ENCODE measurements around the gene DYRK1B.
"Not testable (repeated sequence)": the region's sequence is repeated elsewhere in the genome, so short reads cannot be mapped to it uniquely, and the experiment has no call there.

The DYRK1B gene

GRCh38 chr19:39833464-39834286 lies at the start of gene DYRK1B:
Gene DYRK1B (minus strand): TSS chr19:39834162. CDS start chr19:39831867, 2,295 bp downstream.
- DNase-seq (ENCODE audit: low read depth in 1 of 2, low spot score in 1 of 2): peak; percentile 91 to 95

GRCh38 chr19:39882645-39883044 lies 48.7 kb upstream of the DYRK1B start:
- not testable (repeated sequence) for DNase-seq (ENCODE audit: low read depth in 1 of 2, low spot score in 1 of 2)

- not testable (repeated sequence) for DNase-seq (ENCODE audit: low read depth in 1 of 2, low spot score in 1 of 2)
Measured at GRCh38 chr19:39881495-39882110, 47.6 kb upstream of the DYRK1B start.

- not testable (repeated sequence) for DNase-seq (ENCODE audit: low read depth in 1 of 2, low spot score in 1 of 2)
Measured at GRCh38 chr19:39880241-39880640, 46.3 kb upstream of the DYRK1B start.

GRCh38 chr19:39879796-39880195 lies 45.8 kb upstream of the DYRK1B start:
- DNase-seq (ENCODE audit: low read depth in 1 of 2, low spot score in 1 of 2): not testable (repeated sequence)

- DNase-seq (ENCODE audit: low read depth in 1 of 2, low spot score in 1 of 2): not testable (repeated sequence)
Measured at GRCh38 chr19:39878866-39879265, 44.9 kb upstream of the DYRK1B start.

GRCh38 chr19:39878398-39878797 lies 44.4 kb upstream of the DYRK1B start:
- no peak for DNase-seq (ENCODE audit: low read depth in 1 of 2, low spot score in 1 of 2)

GRCh38 chr19:39877982-39878381 lies 44.0 kb upstream of the DYRK1B start:
- DNase-seq (ENCODE audit: low read depth in 1 of 2, low spot score in 1 of 2): not testable (repeated sequence)

- not testable (repeated sequence) for DNase-seq (ENCODE audit: low read depth in 1 of 2, low spot score in 1 of 2)
Measured at GRCh38 chr19:39877488-39877887, 43.5 kb upstream of the DYRK1B start.

GRCh38 chr19:39876486-39876885 lies 42.5 kb upstream of the DYRK1B start:
- not testable (repeated sequence) for DNase-seq (ENCODE audit: low read depth in 1 of 2, low spot score in 1 of 2)

GRCh38 chr19:39875401-39875864 lies 41.5 kb upstream of the DYRK1B start:
- not testable (repeated sequence) for DNase-seq (ENCODE audit: low read depth in 1 of 2, low spot score in 1 of 2)

GRCh38 chr19:39874404-39874803 lies 40.4 kb upstream of the DYRK1B start:
- no peak for DNase-seq (ENCODE audit: low read depth in 1 of 2, low spot score in 1 of 2)

GRCh38 chr19:39873385-39873784 lies 39.4 kb upstream of the DYRK1B start:
- no peak for DNase-seq (ENCODE audit: low read depth in 1 of 2, low spot score in 1 of 2)

- DNase-seq (ENCODE audit: low read depth in 1 of 2, low spot score in 1 of 2): no peak
Measured at GRCh38 chr19:39871886-39872866, 38.2 kb upstream of the DYRK1B start.

- DNase-seq (ENCODE audit: low read depth in 1 of 2, low spot score in 1 of 2): no peak
Measured at GRCh38 chr19:39871362-39871761, 37.4 kb upstream of the DYRK1B start.

- DNase-seq (ENCODE audit: low read depth in 1 of 2, low spot score in 1 of 2): no peak
Measured at GRCh38 chr19:39870171-39870971, 36.4 kb upstream of the DYRK1B start.

- no peak for DNase-seq (ENCODE audit: low read depth in 1 of 2, low spot score in 1 of 2)
Measured at GRCh38 chr19:39867952-39868351, 34.0 kb upstream of the DYRK1B start.

GRCh38 chr19:39867133-39867532 lies 33.2 kb upstream of the DYRK1B start:
- DNase-seq (ENCODE audit: low read depth in 1 of 2, low spot score in 1 of 2): no peak

GRCh38 chr19:39865953-39866352 lies 32.0 kb upstream of the DYRK1B start:
- DNase-seq (ENCODE audit: low read depth in 1 of 2, low spot score in 1 of 2): no peak

GRCh38 chr19:39865186-39865585 lies 31.2 kb upstream of the DYRK1B start:
- no peak for DNase-seq (ENCODE audit: low read depth in 1 of 2, low spot score in 1 of 2)
